ENCODE results near the gene CERS6. TPM values are rescaled to one million over a fixed set of nuclear protein-coding genes. Genes with fewer than 3 reads are reported as not detected.

The CERS6 gene
- total RNA-seq, 4 donors from 2014 or later: 42.3 to 62.1 (median 50.6) TPM

GRCh38 chr2:168814939-168815907 lies 359.2 kb downstream of the CERS6 start:
- TF ChIP-seq POLR2A (IDR thresholded peaks at IDR 0.05) (no peak), POLR2AphosphoS5 (IDR thresholded peaks at IDR 0.05) (no peak), CTCF (IDR thresholded peaks at IDR 0.05) (no peak), EP300 (IDR thresholded peaks at IDR 0.05; ENCODE audit: low read depth) (no peak)
- Histone ChIP-seq H3K27me3 (no peaks in the 10 kb centered on the region), H3K9me3 (no peaks in the 10 kb centered on the region), H3K4me3 (no peak overlapping the region), H3K27ac (no peak overlapping the region), H3K4me1 (no peaks in the 10 kb centered on the region), H3K36me3 (peaks cover 0 to 4% (median 0%) of the 10 kb centered on the region in 4 donors)
- DNase-seq: no peak
- WGBS, 2 donors (ENCODE audit: low coverage in 1 of 2): 91% methylated on average over 1 of the region's 1 CpG; no CpG with 5 or more reads in 1 of the 2 donors
- in situ Hi-C loops (cut with MboI; ENCODE audit: low pct_ligation_motif_present in 1 of 4, low pct_unique_long_range_greater_than_20kb in 1 of 4, low sequenced_read_pairs in 3 of 4): no loop called here
- intact Hi-C loops (cut with DNase I; ENCODE audit: low total_unique reads): no loop called here

- Histone ChIP-seq H3K4me1 (no peaks in the 10 kb centered on the region), H3K27me3 (no peaks in the 10 kb centered on the region), H3K36me3 (peaks cover 0 to 4% (median 0%) of the 10 kb centered on the region in 4 donors), H3K4me3 (no peak overlapping the region), H3K9me3 (no peaks in the 10 kb centered on the region), H3K27ac (no peak overlapping the region)
- WGBS, 2 donors (ENCODE audit: low coverage in 1 of 2): 85 to 93% methylated on average over 2 to 3 of the region's 3 CpGs
- intact Hi-C loops (cut with DNase I; ENCODE audit: low total_unique reads) (no loop called here), in situ Hi-C loops (cut with MboI; ENCODE audit: low pct_ligation_motif_present in 1 of 4, low pct_unique_long_range_greater_than_20kb in 1 of 4, low sequenced_read_pairs in 3 of 4) (no loop called here)
- TF ChIP-seq CTCF (IDR thresholded peaks at IDR 0.05) (no peak), EP300 (IDR thresholded peaks at IDR 0.05; ENCODE audit: low read depth) (no peak), POLR2AphosphoS5 (IDR thresholded peaks at IDR 0.05) (no peak), POLR2A (IDR thresholded peaks at IDR 0.05) (no peak)
- DNase-seq: no peak
Measured at GRCh38 chr2:168816369-168816768, 360.3 kb downstream of the CERS6 start.

- in situ Hi-C loops (cut with MboI; ENCODE audit: low pct_ligation_motif_present in 1 of 4, low pct_unique_long_range_greater_than_20kb in 1 of 4, low sequenced_read_pairs in 3 of 4): no loop called here
- Histone ChIP-seq H3K4me3 (no peak overlapping the region), H3K27ac (no peak overlapping the region), H3K27me3 (no peaks in the 10 kb centered on the region), H3K9me3 (no peaks in the 10 kb centered on the region), H3K36me3 (no peaks in the 10 kb centered on the region), H3K4me1 (no peaks in the 10 kb centered on the region)
- no peak for DNase-seq
- WGBS, 2 donors (ENCODE audit: low coverage in 1 of 2): 66 to 70% methylated on average over 10 of the region's 10 CpGs
- intact Hi-C loops (cut with DNase I; ENCODE audit: low total_unique reads): no loop called here
- no peak for TF ChIP-seq EP300 (IDR thresholded peaks at IDR 0.05; ENCODE audit: low read depth)
- TF ChIP-seq POLR2A (IDR thresholded peaks at IDR 0.05): no peak
- no peak for TF ChIP-seq POLR2AphosphoS5 (IDR thresholded peaks at IDR 0.05)
- TF ChIP-seq CTCF (IDR thresholded peaks at IDR 0.05): no peak
Measured at GRCh38 chr2:168819050-168819715, 363.1 kb downstream of the CERS6 start.

- TF ChIP-seq CTCF (IDR thresholded peaks at IDR 0.05) (no peak), POLR2A (IDR thresholded peaks at IDR 0.05) (no peak), EP300 (IDR thresholded peaks at IDR 0.05; ENCODE audit: low read depth) (no peak)
- Histone ChIP-seq H3K9me3 (no peaks in the 10 kb centered on the region), H3K4me3 (no peak overlapping the region), H3K36me3 (no peaks in the 10 kb centered on the region), H3K4me1 (no peaks in the 10 kb centered on the region), H3K27ac (no peak overlapping the region), H3K27me3 (no peaks in the 10 kb centered on the region)
- WGBS, 2 donors (ENCODE audit: low coverage in 1 of 2): 78 to 94% methylated on average over 2 to 6 of the region's 6 CpGs
- in situ Hi-C loops (cut with MboI; ENCODE audit: low pct_ligation_motif_present in 1 of 4, low pct_unique_long_range_greater_than_20kb in 1 of 4, low sequenced_read_pairs in 3 of 4): no loop called here
- DNase-seq: no peak
- intact Hi-C loops (cut with DNase I; ENCODE audit: low total_unique reads): no loop called here
Measured at GRCh38 chr2:168819829-168820489, 363.9 kb downstream of the CERS6 start.

Measured in transverse colon (tissue), 4 donors.